22Rv1 (cell line): ENCODE data around the gene CT47C1.

Source experiments
- H3K27ac ChIP-seq: fragments of 450-650 bp; 2 replicates; pipeline ENCODE4 v1.5.1; 2017
- CTCF ChIP-seq: fragments of 450-650 bp; IDR thresholded peaks from 2 replicates; pipeline ENCODE4 v1.5.1; 2017; ENCODE audit warnings: mild to moderate bottlenecking
- ZFX ChIP-seq: fragments of 450-650 bp; IDR thresholded peaks from 2 replicates; pipeline ENCODE4 v1.6.1; 2017; ENCODE audit warnings: antibody characterized with exemption, borderline replicate concordance

CT47C1 gene

GRCh38 chrX:119040432-119040831, 32.4 kb upstream of the CT47C1 start:
- no peak for TF ChIP-seq ZFX
- TF ChIP-seq CTCF: no peak
- H3K27ac ChIP-seq: no peak overlapping the region

GRCh38 chrX:119041175-119041574, 31.6 kb upstream of the CT47C1 start:
- H3K27ac ChIP-seq: no peak overlapping the region
- no peak for TF ChIP-seq CTCF
- TF ChIP-seq ZFX: no peak

GRCh38 chrX:119042040-119042439, 30.8 kb upstream of the CT47C1 start:
- no peak overlapping the region for H3K27ac ChIP-seq
- TF ChIP-seq CTCF (no peak), ZFX (no peak)

- H3K27ac ChIP-seq: no peak overlapping the region
Measured at GRCh38 chrX:119042996-119043395, 29.8 kb upstream of the CT47C1 start.

GRCh38 chrX:119045884-119046283, 26.9 kb upstream of the CT47C1 start:
- TF ChIP-seq CTCF: no peak
- no peak for TF ChIP-seq ZFX
- no peak overlapping the region for H3K27ac ChIP-seq

More at GRCh38 chrX:119042996-119043395, 29.8 kb upstream of the CT47C1 start:
- TF ChIP-seq CTCF: no peak
- TF ChIP-seq ZFX: no peak

- no peak overlapping the region for H3K27ac ChIP-seq
- TF ChIP-seq CTCF (no peak), ZFX (no peak)
Measured at GRCh38 chrX:119055687-119056086, 17.1 kb upstream of the CT47C1 start.

- no peak overlapping the region for H3K27ac ChIP-seq
- TF ChIP-seq CTCF (no peak), ZFX (no peak)
Measured at GRCh38 chrX:119062750-119063374, 9.9 kb upstream of the CT47C1 start.
